Activated CD8-positive, alpha-beta memory T cell treated with anti-CD3 and anti-CD28 coated beads, Interleukin-2, amount 10 ng/mL, durations not matched to agents 7 days and 5 days (primary cell): ENCODE data around the gene TTYH1. TPM values are rescaled to one million over a fixed set of nuclear protein-coding genes. Genes with fewer than 3 reads are reported as not detected.
A peak's percentile ranks its signal among the peaks of the same experiment; 100 is the strongest.
"Not testable (repeated sequence)": the region's sequence is repeated elsewhere in the genome, so short reads cannot be mapped to it uniquely, and the experiment has no call there.

Experiments
- ATAC-seq: fragments of 150-1000 bp; cut with Tn5 transposase; one replicate; pipeline ENCODE4 v1.10.0; 2021; ENCODE audit warnings: moderate library complexity
- CTCF ChIA-PET: fragments of 350-600 bp; sonication (Branson Sonifier 250); formaldehyde crosslinking; loops from one replicate; lab custom pipeline; 2021; ENCODE audit warnings: antibody characterized with exemption; lab: Charles Lee
- DNase-seq: peaks from one replicate; pipeline ENCODE4 v3.0.0-alpha.2; 2020
- H3K27ac Mint-ChIP-seq: one replicate; pipeline ENCODE4 v1.8.0; 2021; ENCODE audit warnings: mild to moderate bottlenecking, mixed read lengths
- H3K27me3 Mint-ChIP-seq: one replicate; pipeline ENCODE4 v1.8.0; 2021; ENCODE audit warnings: mixed read lengths
- H3K36me3 Mint-ChIP-seq: one replicate; pipeline ENCODE4 v1.8.0; 2021; ENCODE audit warnings: mild to moderate bottlenecking, mixed read lengths
- H3K4me1 Mint-ChIP-seq: one replicate; pipeline ENCODE4 v1.8.0; 2021; ENCODE audit warnings: mixed read lengths
- H3K4me3 Mint-ChIP-seq: one replicate; pipeline ENCODE4 v1.8.0; 2021; ENCODE audit warnings: mild to moderate bottlenecking, moderate library complexity, mixed read lengths
- H3K9me3 Mint-ChIP-seq: one replicate; pipeline ENCODE4 v1.8.0; 2022; ENCODE audit warnings: low read depth, mixed read lengths
- total RNA-seq, 2 experiments: library from RNA; stranded (reverse); gene quantifications; one replicate each; pipeline ENCODE4 v1.2.3, GENCODE V29; 2021

The TTYH1 gene
- total RNA-seq, 2 experiments from 2014 or later, result 0.93 to 1.2 TPM

- CTCF ChIA-PET, H3K9me3 Mint-ChIP-seq, H3K27me3 Mint-ChIP-seq, DNase-seq, H3K27ac Mint-ChIP-seq, ATAC-seq, H3K4me3 Mint-ChIP-seq: not testable (repeated sequence)
- Mint-ChIP-seq H3K4me1 (peaks cover 35% of the 10 kb centered on the region), H3K36me3 (peaks cover 41% of the 10 kb centered on the region)
Measured at GRCh38 chr19:54446349-54446748, 31.1 kb downstream of the TTYH1 start.

DNA sequence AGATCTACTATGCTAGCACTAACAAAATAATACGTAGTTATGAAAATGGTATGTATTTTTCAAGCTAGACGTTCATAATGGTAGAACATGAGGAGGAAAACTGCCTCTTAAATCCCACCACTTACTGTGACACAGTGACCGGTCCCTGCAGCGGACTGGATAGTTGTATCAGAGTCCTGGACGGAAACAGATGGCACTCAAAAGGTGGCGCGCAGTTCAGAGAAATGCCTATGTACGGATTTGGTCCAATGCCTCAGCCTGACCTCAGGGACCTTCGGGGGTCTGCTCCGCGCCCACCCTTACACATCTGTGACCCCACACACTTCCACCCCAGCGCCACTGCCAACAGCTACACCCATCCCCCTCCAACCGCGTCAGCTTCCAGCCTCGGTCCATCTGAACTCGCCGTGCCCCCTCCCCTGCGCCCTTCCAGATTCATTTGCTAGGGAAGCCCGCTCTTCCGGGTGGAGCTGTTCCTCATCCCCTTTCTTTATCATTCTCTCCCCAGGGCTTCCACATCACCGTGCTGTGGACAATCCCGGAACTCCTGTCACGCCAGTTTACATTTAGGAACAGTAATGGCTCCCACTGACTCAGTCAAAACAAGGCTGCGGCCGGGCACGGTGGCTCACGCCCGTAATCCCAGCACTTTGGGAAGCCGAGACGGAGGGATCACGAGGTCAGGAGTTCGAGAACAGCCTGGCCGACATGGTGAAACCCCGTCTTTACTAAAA, 32.9 kb downstream of the TTYH1 start:
- CTCF ChIA-PET, result interaction anchor here (0.7 to 2.1 kb wide), 8 partner anchors 9 to 236 kb away, joined by 3 to 8 read pairs (median 4); partner anchors contain the start of gene LENG9
- H3K4me1 Mint-ChIP-seq, result peaks cover 46% of the 10 kb centered on the region
- H3K36me3 Mint-ChIP-seq, result peaks cover 51% of the 10 kb centered on the region
- DNase-seq (peak; percentile 62), ATAC-seq (peak; percentile 20)
- H3K27me3 Mint-ChIP-seq, result no peaks in the 10 kb centered on the region
- peak overlapping the region; percentile 98 for H3K27ac Mint-ChIP-seq
- H3K9me3 Mint-ChIP-seq, result no peaks in the 10 kb centered on the region
- peak overlapping the region; percentile 98 for H3K4me3 Mint-ChIP-seq

- Mint-ChIP-seq H3K27ac (peak within 1 kb of the TSS; percentile 98), H3K4me3 (peak within 1 kb of the TSS; percentile 98), H3K4me1 (peaks cover 46% of the 10 kb centered on the region), H3K9me3 (no peaks in the 10 kb centered on the region), H3K27me3 (no peaks in the 10 kb centered on the region), H3K36me3 (peaks cover 57% of the 10 kb centered on the region)
- CTCF ChIA-PET, result interaction anchor here (0.7 to 2.1 kb wide), 7 partner anchors 9 to 237 kb away, joined by 3 to 8 read pairs (median 5); partner anchors contain the start of gene LENG9
- peak; percentile 98 for DNase-seq
- peak; percentile 91 for ATAC-seq
Measured at GRCh38 chr19:54448774-54449700, 33.8 kb downstream of the TTYH1 start, which contains the start of gene LENG8. TSS of gene LENG8 (plus strand) at chr19:54449199. CDS start at chr19:54451345, 2,146 bp downstream.

DNA sequence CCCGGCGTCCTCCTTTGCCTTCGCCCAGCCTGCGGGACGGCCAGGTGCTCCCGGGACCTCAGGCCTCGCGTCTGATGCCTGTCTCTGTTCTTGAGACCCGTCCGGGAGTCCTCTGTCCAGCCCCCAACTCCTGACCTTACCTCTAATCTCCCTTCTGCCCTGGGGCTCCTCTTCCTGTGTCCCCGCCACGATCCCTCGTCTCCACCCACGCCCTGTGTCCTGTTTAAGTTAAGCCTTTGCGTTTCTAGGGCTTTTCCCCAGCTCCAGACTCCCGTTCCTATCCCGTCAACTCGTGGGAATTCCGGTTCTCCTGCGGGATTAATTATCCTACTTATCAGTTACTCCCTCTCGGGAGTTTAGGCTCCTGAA, 34.4 kb downstream of the TTYH1 start:
- H3K27ac Mint-ChIP-seq, result peak overlapping the region; percentile 98
- DNase-seq (no peak), ATAC-seq (peak; percentile 6)
- H3K36me3 Mint-ChIP-seq, result peaks cover 56% of the 10 kb centered on the region
- H3K4me3 Mint-ChIP-seq, result peak overlapping the region; percentile 98
- CTCF ChIA-PET, result interaction anchor here (1.4 to 1.5 kb wide), 2 partner anchors 10 to 12 kb away, joined by 5 to 8 read pairs; no protein-coding TSS in a partner anchor
- H3K27me3 Mint-ChIP-seq, result no peaks in the 10 kb centered on the region
- peaks cover 46% of the 10 kb centered on the region for H3K4me1 Mint-ChIP-seq
- H3K9me3 Mint-ChIP-seq, result no peaks in the 10 kb centered on the region

DNA sequence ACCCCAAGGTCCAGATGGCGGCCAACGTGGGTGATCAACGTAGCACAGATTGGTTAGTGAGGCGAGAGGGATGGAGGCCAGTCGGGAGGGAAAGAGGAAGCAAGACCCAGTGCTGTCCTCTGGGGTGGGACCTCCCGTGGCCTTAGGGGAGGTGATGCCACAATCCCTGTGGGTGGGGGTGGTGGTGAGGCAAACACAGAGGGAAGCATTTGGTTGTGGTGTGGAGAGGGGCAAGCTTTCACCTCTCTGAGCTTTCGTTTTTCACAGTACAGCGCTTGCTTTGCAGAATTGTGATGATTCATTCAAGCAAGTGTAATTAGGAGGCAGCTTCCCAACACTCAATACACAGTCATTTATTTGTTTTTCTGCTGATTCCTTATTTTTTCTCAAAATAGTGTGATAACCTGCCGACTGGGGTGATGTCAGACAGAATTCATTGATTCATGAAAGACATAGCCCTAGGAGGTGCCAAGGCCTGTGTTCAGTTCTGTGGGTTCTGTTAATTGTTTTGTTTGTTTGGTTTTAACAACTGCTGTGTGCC, 36.1 kb downstream of the TTYH1 start:
- peaks cover 62% of the 10 kb centered on the region for H3K36me3 Mint-ChIP-seq
- peaks cover 46% of the 10 kb centered on the region for H3K4me1 Mint-ChIP-seq
- CTCF ChIA-PET, result interaction anchor here (0.8 kb wide), 1 partner anchor 61 kb away, joined by 4 read pairs; no protein-coding TSS in a partner anchor
- peak overlapping the region; percentile 11 for H3K27ac Mint-ChIP-seq
- no peaks in the 10 kb centered on the region for H3K9me3 Mint-ChIP-seq
- H3K27me3 Mint-ChIP-seq, result no peaks in the 10 kb centered on the region
- DNase-seq (no peak), ATAC-seq (no peak)
- peak overlapping the region; percentile 98 for H3K4me3 Mint-ChIP-seq

DNA sequence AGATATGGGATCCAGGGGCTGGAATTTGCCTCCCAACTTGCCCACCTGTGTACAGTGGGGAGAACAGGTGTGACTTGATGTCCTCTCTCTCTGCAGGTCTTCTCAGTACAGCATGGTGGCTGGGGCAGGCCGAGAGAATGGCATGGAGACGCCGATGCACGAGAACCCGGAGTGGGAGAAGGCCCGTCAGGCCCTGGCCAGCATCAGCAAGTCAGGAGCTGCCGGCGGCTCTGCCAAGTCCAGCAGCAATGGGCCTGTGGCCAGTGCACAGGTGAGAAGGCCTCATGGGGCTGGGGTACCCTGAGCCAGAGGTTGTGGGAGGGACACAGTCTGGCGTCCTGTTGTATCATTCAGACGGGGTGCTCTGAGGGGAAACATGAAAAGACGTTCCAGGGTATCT, 36.7 kb downstream of the TTYH1 start:
- Mint-ChIP-seq H3K4me3 (no peak overlapping the region), H3K9me3 (no peaks in the 10 kb centered on the region), H3K36me3 (peaks cover 62% of the 10 kb centered on the region), H3K27me3 (no peaks in the 10 kb centered on the region), H3K4me1 (peaks cover 43% of the 10 kb centered on the region), H3K27ac (peak overlapping the region; percentile 11)
- CTCF ChIA-PET, result no interaction called here
- no peak for DNase-seq
- ATAC-seq, result no peak

DNA sequence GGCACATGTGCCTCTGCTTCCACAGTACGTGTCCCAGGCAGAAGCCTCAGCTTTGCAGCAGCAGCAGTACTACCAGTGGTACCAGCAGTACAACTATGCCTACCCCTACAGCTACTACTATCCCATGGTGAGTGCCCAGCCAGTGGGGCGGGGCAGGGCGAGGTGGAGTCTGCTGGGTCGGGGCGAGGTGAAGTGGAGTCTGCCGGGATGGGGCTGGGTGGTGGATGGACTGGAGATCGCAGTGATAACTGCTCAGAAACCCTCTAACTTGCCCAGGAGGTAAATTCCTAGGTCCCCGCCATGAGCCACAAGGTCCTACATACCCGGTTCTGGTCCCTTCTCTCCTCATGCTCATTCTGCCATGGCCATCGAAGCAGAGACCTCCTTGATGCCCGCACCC, 37.4 kb downstream of the TTYH1 start:
- H3K36me3 Mint-ChIP-seq, result peaks cover 60% of the 10 kb centered on the region
- peaks cover 37% of the 10 kb centered on the region for H3K4me1 Mint-ChIP-seq
- no peak overlapping the region for H3K27ac Mint-ChIP-seq
- CTCF ChIA-PET, result no interaction called here
- H3K9me3 Mint-ChIP-seq, result no peaks in the 10 kb centered on the region
- ATAC-seq (no peak), DNase-seq (no peak)
- H3K27me3 Mint-ChIP-seq, result no peaks in the 10 kb centered on the region
- H3K4me3 Mint-ChIP-seq, result no peak overlapping the region

- no peak for ATAC-seq
- DNase-seq, result no peak
- no peaks in the 10 kb centered on the region for H3K9me3 Mint-ChIP-seq
- H3K27ac Mint-ChIP-seq, result no peak overlapping the region
- CTCF ChIA-PET, result interaction anchor here (0.7 kb wide), 1 partner anchor 16 kb away, joined by 3 read pairs; no protein-coding TSS in a partner anchor
- peaks cover 26% of the 10 kb centered on the region for H3K4me1 Mint-ChIP-seq
- no peaks in the 10 kb centered on the region for H3K27me3 Mint-ChIP-seq
- H3K36me3 Mint-ChIP-seq, result peaks cover 67% of the 10 kb centered on the region
- no peak overlapping the region for H3K4me3 Mint-ChIP-seq
Measured at GRCh38 chr19:54453921-54454780, 38.9 kb downstream of the TTYH1 start.

GRCh38 chr19:54454781-54455675, 39.8 kb downstream of the TTYH1 start:
- Mint-ChIP-seq H3K27me3 (no peaks in the 10 kb centered on the region), H3K4me3 (no peak overlapping the region), H3K4me1 (peaks cover 28% of the 10 kb centered on the region), H3K36me3 (peaks cover 68% of the 10 kb centered on the region), H3K9me3 (no peaks in the 10 kb centered on the region), H3K27ac (no peak overlapping the region)
- DNase-seq (no peak), ATAC-seq (no peak)
- CTCF ChIA-PET, result interaction anchor here (0.7 kb wide), 1 partner anchor 17 kb away, joined by 3 read pairs; no protein-coding TSS in a partner anchor

- H3K27ac Mint-ChIP-seq, result no peak overlapping the region
- ATAC-seq (no peak), DNase-seq (no peak)
- peaks cover 20% of the 10 kb centered on the region for H3K4me1 Mint-ChIP-seq
- H3K36me3 Mint-ChIP-seq, result peaks cover 64% of the 10 kb centered on the region
- H3K9me3 Mint-ChIP-seq, result no peaks in the 10 kb centered on the region
- H3K27me3 Mint-ChIP-seq, result no peaks in the 10 kb centered on the region
- CTCF ChIA-PET, result interaction anchor here (1.0 kb wide), 1 partner anchor 16 kb away, joined by 3 read pairs; no protein-coding TSS in a partner anchor
- no peak overlapping the region for H3K4me3 Mint-ChIP-seq
Measured at GRCh38 chr19:54455786-54456422, 40.6 kb downstream of the TTYH1 start.
